Osteocyte (in vitro differentiated cells): Measurements from ENCODE around the gene PPP1R12B. TPM values are rescaled to one million over a fixed set of nuclear protein-coding genes. Genes with fewer than 3 reads are reported as not detected.
"Not testable (repeated sequence)": the region's sequence is repeated elsewhere in the genome, so short reads cannot be mapped to it uniquely, and the experiment has no call there.

Experiments
- DNase-seq: peaks from one replicate; pipeline ENCODE4 v3.0.0; 2021; ENCODE audit warnings: mixed read lengths; ENCODE audit not compliant: unreplicated experiment; ENCODE audit errors: extremely low spot score
- H3K27ac Mint-ChIP-seq: one replicate; pipeline ENCODE4 v1.8.0; 2021; ENCODE audit warnings: mild to moderate bottlenecking, mixed read lengths; ENCODE audit not compliant: unreplicated experiment
- H3K27me3 Mint-ChIP-seq: one replicate; pipeline ENCODE4 v1.8.0; 2021; ENCODE audit warnings: mixed read lengths; ENCODE audit not compliant: unreplicated experiment
- H3K36me3 Mint-ChIP-seq: one replicate; pipeline ENCODE4 v1.8.0; 2021; ENCODE audit warnings: mixed read lengths; ENCODE audit not compliant: unreplicated experiment
- H3K4me1 Mint-ChIP-seq: one replicate; pipeline ENCODE4 v1.8.0; 2021; ENCODE audit warnings: mixed read lengths; ENCODE audit not compliant: unreplicated experiment
- H3K4me3 Mint-ChIP-seq: one replicate; pipeline ENCODE4 v1.8.0; 2021; ENCODE audit warnings: mild to moderate bottlenecking, moderate library complexity, mixed read lengths; ENCODE audit not compliant: unreplicated experiment
- H3K9me3 Mint-ChIP-seq: one replicate; pipeline ENCODE4 v1.8.0; 2021; ENCODE audit warnings: mixed read lengths; ENCODE audit not compliant: unreplicated experiment
- total RNA-seq: library from RNA; stranded (reverse); gene quantifications from 2 replicates; pipeline ENCODE4 v1.2.1, GENCODE V29; 2021
- TF ChIP-seq, protein P1 (sequence below): fragments of 200-600 bp; sonication (generic); IDR thresholded peaks from 2 replicates; pipeline ENCODE4 v1.5.0; 2021; ENCODE audit warnings: antibody characterized with exemption, mild to moderate bottlenecking, moderate library complexity

The PPP1R12B gene
- total RNA-seq, 1 donor from 2014 or later: 14.6 TPM

DNA sequence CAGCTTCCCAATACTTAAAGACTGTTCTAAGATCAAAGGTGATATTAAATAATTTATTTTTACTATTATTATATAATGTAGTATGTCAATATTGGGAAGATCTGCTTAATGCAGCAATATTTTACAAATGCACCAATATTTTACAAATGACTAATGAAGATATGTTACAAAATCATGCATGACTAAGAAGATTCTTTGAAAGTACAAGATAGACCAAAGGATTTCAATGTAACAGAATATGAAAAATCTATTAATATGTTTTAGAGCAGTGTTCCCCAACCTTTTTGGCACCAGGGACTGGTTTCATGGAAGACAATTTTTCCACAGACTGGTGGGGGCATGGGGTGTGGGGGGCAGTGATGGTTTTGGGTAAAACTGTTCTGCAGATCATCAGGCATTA, 132.1 kb downstream of the PPP1R12B start:
- not testable (repeated sequence) for H3K27me3 Mint-ChIP-seq, H3K4me3 Mint-ChIP-seq, H3K4me1 Mint-ChIP-seq, H3K27ac Mint-ChIP-seq, DNase-seq
- Mint-ChIP-seq H3K36me3 (peaks cover 15% of the 10 kb centered on the region), H3K9me3 (peaks cover 10% of the 10 kb centered on the region)

DNA sequence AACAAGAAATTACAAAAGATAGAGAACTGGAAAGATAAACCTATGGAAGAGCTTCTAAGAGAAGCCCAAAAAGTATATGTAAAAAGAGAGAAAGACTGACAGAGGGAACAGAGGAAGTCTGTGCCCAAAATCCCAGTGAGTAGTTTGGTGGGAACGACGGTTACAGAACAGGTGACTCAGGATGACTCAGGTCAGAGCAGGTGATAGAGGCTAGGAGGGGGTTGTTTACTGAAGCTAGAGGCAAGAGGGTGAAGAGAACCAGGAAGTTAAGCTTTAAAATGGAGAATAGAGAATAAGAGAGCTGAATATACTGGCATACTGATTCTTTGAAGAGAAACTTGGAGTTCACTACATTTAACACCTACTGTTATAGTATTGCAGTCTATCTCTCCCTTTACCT, 134.9 kb downstream of the PPP1R12B start:
- Mint-ChIP-seq H3K9me3 (peaks cover 10% of the 10 kb centered on the region), H3K36me3 (peaks cover 18% of the 10 kb centered on the region)
- not testable (repeated sequence) for H3K27ac Mint-ChIP-seq, H3K4me3 Mint-ChIP-seq, H3K4me1 Mint-ChIP-seq, H3K27me3 Mint-ChIP-seq, DNase-seq

DNA sequence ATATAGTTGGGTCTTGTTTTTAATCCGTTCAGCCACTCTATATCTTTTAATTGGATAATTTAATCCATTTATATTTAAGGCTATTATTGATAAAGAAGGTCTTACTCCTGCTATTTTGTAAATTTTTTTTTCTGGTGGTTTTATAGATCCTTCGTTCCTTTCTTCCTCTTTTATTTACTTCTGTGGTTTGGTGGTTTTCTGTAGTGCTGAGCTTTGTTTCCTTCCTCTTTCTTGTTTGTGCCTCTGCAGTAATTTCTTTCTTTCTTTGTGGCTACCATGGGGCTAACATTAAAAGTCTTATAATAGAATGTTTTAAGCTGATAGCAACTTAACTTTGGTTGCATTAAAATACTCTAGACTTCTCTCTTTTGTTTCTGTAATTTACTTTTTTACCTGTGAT, 135.5 kb downstream of the PPP1R12B start:
- Mint-ChIP-seq H3K9me3 (peaks cover 10% of the 10 kb centered on the region), H3K4me1 (peaks cover 16% of the 10 kb centered on the region), H3K36me3 (peaks cover 23% of the 10 kb centered on the region)
- DNase-seq, H3K27me3 Mint-ChIP-seq, H3K27ac Mint-ChIP-seq, H3K4me3 Mint-ChIP-seq: not testable (repeated sequence)

DNA sequence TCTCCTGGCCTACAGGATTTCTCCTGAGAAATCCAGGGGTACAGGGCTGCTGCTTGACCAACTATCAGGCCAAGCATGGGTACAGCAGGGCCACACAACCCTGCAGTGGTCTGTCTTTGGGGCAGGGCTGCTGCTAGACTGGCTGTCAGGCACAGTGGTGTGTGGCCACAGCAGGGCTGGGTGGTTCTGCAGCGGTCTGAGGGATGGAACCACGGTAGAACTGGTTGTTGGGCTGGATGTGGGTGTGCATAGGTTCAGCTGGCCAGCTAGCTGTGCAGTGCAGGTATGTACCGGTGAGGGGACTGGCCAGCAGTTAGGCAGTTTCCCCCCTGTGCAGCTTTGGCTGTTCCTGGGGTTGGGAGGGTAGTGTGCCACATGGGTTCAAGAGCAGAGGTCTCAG, 136.3 kb downstream of the PPP1R12B start:
- not testable (repeated sequence) for H3K27ac Mint-ChIP-seq, DNase-seq, H3K4me3 Mint-ChIP-seq, H3K27me3 Mint-ChIP-seq
- Mint-ChIP-seq H3K9me3 (peaks cover 10% of the 10 kb centered on the region), H3K4me1 (peaks cover 20% of the 10 kb centered on the region), H3K36me3 (peaks cover 24% of the 10 kb centered on the region)

DNA sequence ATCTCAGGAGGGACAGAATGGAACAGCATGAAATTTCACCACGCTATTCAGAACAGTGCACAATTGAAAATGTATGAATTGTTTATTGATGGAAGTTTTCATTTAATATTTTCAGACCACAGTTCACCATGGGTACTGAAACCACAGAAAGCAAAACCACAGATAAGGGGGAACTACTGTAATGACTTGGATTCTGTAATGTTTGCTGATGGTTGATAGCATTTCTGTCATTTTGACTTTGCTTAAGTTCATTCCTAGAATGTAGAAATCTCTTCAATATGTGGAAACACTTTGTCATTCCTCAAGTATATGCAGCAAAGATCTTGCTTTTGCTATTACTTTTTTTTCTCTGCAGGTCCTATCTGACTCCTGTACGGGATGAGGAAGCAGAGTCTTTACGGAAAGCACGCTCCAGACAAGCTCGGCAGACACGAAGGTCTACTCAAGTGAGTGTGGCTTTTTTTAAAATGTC, 139.7 kb downstream of the PPP1R12B start:
- Mint-ChIP-seq H3K36me3 (peaks cover 34% of the 10 kb centered on the region), H3K4me1 (peaks cover 26% of the 10 kb centered on the region), H3K27ac (peak overlapping the region; percentile 62)
- H3K27me3 Mint-ChIP-seq, DNase-seq, H3K9me3 Mint-ChIP-seq, H3K4me3 Mint-ChIP-seq: not testable (repeated sequence)

DNA sequence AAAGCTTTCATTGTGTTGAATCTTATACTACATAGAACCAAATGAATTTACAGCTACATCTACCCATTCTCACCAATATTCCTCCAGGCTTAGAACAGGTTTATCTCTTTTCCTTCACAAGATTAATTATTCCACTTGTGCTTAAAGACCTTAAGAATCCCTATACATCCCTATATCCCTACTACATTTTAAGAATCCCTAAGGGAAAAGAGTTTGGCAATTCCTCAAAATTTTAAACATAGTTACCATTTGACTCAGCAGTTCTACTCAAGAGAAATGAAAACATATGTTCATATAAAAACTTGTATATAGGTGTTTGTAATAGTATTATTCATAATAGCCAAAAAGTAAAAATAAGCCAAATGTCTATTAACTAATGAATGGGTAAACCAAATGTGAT, 140.6 kb downstream of the PPP1R12B start:
- H3K4me3 Mint-ChIP-seq, H3K9me3 Mint-ChIP-seq, DNase-seq, H3K27me3 Mint-ChIP-seq: not testable (repeated sequence)
- Mint-ChIP-seq H3K36me3 (peaks cover 33% of the 10 kb centered on the region), H3K4me1 (peaks cover 26% of the 10 kb centered on the region), H3K27ac (peak overlapping the region; percentile 62)

DNA sequence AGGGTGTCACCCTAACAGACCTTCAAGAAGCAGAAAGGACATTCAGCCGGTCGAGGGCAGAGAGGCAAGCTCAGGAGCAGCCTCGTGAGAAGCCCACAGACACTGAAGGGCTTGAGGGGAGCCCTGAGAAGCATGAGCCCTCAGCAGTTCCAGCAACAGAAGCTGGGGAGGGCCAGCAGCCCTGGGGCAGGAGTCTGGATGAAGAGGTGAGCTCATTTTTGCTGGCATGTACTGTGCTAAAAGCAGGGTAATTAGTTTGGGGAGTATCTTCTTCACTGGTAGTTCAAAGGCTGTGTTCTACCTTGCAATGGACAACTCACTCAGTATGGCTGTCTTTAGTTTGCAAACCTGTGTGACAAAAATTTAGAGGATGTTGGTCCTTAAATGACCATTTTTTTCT, 144.6 kb downstream of the PPP1R12B start:
- not testable (repeated sequence) for H3K9me3 Mint-ChIP-seq, H3K4me3 Mint-ChIP-seq, DNase-seq, H3K27ac Mint-ChIP-seq, H3K27me3 Mint-ChIP-seq
- H3K36me3 Mint-ChIP-seq: peaks cover 42% of the 10 kb centered on the region
- peaks cover 25% of the 10 kb centered on the region for H3K4me1 Mint-ChIP-seq

DNA sequence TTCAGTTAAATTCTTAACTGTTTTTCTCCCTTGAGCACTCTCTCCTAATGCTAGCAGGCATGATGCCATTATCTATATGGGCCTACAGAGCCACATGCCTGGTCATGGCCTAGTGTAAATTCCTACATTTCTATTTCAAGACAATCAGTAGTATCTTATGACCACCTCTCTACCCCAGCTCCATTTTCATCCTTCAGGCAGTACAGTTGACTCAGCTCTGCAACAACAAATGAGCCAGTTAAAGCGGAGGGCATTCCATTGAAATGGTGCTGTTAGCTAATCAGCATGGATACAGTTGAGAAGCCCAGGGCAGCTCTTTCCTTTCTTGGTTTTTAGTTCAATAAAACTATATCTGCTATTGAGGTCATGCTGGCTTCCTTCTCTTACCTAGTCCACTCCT, 150.0 kb downstream of the PPP1R12B start:
- Mint-ChIP-seq H3K27me3 (no peaks in the 10 kb centered on the region), H3K27ac (peak overlapping the region; percentile 35), H3K9me3 (no peaks in the 10 kb centered on the region), H3K36me3 (peaks cover 19% of the 10 kb centered on the region), H3K4me3 (no peak overlapping the region), H3K4me1 (peaks cover 11% of the 10 kb centered on the region)
- no peak for DNase-seq
- TF ChIP-seq, protein P1, sequence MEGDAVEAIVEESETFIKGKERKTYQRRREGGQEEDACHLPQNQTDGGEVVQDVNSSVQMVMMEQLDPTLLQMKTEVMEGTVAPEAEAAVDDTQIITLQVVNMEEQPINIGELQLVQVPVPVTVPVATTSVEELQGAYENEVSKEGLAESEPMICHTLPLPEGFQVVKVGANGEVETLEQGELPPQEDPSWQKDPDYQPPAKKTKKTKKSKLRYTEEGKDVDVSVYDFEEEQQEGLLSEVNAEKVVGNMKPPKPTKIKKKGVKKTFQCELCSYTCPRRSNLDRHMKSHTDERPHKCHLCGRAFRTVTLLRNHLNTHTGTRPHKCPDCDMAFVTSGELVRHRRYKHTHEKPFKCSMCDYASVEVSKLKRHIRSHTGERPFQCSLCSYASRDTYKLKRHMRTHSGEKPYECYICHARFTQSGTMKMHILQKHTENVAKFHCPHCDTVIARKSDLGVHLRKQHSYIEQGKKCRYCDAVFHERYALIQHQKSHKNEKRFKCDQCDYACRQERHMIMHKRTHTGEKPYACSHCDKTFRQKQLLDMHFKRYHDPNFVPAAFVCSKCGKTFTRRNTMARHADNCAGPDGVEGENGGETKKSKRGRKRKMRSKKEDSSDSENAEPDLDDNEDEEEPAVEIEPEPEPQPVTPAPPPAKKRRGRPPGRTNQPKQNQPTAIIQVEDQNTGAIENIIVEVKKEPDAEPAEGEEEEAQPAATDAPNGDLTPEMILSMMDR: no peak

DNA sequence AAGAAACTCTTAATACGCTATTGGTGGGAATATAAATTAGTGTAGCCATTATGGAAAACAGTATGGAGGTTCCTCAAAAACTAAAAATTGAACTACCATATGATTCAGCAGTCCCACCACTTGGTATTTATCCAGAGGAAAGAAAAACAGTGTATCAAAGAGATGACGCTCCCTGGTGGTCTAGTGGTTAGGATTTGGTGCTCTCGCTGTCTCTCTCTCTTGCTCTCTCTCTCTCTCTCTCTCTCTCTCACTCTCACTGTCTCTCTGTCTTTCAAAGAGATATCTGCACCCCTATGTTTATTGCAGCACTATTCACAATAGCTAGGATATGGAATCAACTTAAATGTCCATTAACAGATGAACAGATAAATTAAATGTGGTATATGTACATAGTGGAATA, 151.5 kb downstream of the PPP1R12B start:
- not testable (repeated sequence) for H3K27me3 Mint-ChIP-seq, H3K9me3 Mint-ChIP-seq, DNase-seq, H3K27ac Mint-ChIP-seq, H3K4me3 Mint-ChIP-seq
- peaks cover 12% of the 10 kb centered on the region for H3K36me3 Mint-ChIP-seq
- H3K4me1 Mint-ChIP-seq: peaks cover 18% of the 10 kb centered on the region
